Measurements from ENCODE around the gene HBB. TPM values are rescaled to one million over a fixed set of nuclear protein-coding genes. Genes with fewer than 3 reads are reported as not detected.
"Not testable (repeated sequence)": the region's sequence is repeated elsewhere in the genome, so short reads cannot be mapped to it uniquely, and the experiment has no call there.

HBB gene
- not detected in 2 replicates for total RNA-seq (2014; rRNA removed; shearing (Covaris generic))

DNA sequence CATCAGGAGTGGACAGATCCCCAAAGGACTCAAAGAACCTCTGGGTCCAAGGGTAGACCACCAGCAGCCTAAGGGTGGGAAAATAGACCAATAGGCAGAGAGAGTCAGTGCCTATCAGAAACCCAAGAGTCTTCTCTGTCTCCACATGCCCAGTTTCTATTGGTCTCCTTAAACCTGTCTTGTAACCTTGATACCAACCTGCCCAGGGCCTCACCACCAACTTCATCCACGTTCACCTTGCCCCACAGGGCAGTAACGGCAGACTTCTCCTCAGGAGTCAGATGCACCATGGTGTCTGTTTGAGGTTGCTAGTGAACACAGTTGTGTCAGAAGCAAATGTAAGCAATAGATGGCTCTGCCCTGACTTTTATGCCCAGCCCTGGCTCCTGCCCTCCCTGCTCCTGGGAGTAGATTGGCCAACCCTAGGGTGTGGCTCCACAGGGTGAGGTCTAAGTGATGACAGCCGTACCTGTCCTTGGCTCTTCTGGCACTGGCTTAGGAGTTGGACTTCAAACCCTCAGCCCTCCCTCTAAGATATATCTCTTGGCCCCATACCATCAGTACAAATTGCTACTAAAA lies at the start of gene HBB:
HBB (minus strand) TSS at position 340 of the 579 bp plus-strand sequence; CDS start at position 290, 50 bp downstream.
- DNase-seq (ENCODE audit: low read depth) = no peak

DNA sequence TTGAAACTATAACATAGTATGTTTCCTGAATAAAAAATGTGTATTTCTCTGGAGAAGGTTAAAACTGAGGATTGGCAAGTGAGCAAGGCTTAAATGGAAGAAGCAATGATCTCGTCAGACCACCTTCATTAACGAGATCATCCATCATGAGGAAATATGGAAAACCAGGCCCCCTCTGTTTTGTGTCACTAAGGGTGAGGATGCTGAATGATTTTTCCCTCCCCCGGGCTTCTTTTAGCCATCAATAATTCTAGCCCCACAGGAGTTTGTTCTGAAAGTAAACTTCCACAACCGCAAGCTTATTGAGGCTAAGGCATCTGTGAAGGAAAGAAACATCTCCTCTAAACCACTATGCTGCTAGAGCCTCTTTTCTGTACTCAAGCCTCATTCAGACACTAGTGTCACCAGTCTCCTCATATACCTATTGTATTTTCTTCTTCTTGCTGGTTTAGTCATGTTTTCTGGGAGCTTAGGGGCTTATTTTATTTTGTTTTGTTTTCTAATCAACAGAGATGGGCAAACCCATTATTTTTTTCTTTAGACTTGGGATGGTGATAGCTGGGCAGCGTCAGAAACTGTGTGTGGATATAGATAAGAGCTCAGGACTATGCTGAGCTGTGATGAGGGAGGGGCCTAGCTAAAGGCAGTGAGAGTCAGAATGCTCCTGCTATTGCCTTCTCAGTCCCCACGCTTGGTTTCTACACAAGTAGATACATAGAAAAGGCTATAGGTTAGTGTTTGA lies 48.7 kb upstream of the HBB start:
- no peak for DNase-seq (ENCODE audit: low read depth)

DNA sequence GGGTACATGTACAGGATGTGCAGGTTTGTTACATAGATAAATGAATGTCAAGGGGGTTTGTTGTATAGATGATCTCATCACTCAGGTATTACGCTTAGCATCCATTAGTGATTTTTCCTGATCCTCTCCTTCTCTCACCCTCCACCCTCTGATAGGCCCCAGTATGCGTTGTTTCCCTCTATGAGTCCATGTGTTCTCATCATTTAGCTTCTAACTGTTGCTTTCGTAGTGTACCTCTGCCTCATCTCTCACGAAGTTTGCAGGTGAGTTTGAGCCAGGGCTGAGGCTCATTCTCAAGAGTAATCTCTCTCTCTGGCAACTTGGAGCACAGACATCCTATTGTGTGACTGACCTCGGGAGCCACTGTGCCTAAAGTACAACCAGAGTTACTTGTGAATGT lies 47.5 kb upstream of the HBB start:
- no peak for DNase-seq (ENCODE audit: low read depth)

DNA sequence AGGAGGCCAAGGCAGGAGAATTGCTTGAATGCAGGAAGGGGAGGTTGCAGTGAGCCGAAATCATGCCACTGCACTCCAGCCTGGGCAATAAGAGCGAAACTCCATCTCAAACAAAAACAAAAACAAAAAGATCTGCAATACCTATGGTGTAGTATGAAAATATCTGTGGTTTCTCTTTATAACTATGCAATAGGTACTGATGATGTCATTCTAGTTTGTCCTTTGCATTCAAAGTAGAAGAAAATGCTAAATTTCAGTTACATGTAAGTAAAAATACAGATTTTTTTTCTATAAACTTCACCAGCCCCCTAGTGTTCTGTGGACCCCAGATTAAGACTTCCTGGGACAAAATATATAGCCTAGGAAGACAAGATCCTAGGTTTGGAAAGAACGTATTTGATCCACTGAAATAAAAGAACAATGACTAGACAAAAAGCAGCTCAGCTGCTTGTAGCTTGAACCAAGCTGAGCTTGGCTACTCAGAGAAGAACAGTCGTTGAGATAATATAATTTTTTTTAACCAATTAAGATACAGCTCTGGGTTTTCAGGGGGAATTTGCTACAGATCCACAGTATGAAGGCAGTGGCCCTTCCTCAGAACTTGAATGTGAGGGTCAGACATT lies 45.6 kb upstream of the HBB start:
- DNase-seq (ENCODE audit: low read depth) = no peak

DNA sequence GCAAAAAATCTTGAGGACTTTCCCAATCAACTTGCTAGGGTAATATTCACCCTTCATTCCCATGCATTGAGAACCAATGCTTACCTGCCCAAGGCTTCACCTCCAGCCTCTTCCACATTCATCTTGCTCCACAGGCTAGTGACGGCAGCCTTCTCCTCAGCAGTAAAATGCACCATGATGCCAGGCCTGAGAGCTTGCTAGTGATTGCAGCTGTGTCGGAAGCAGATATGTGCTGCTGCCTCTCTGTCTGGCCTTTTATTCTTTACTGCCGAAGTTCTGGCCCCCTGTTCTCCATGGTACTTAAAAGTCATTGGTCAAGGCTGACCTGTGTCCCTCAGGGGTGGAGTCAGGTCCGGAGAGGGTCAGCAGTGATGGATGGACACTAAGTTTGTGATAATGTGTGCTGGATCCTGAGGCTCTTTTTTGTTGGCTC lies 42.9 kb upstream of the HBB start, which contains the start of gene HBE1:
HBE1 (minus strand) TSS at position 231 of the 433 bp plus-strand sequence; CDS start at position 176, 55 bp downstream.
- DNase-seq (ENCODE audit: low read depth) = no peak

DNA sequence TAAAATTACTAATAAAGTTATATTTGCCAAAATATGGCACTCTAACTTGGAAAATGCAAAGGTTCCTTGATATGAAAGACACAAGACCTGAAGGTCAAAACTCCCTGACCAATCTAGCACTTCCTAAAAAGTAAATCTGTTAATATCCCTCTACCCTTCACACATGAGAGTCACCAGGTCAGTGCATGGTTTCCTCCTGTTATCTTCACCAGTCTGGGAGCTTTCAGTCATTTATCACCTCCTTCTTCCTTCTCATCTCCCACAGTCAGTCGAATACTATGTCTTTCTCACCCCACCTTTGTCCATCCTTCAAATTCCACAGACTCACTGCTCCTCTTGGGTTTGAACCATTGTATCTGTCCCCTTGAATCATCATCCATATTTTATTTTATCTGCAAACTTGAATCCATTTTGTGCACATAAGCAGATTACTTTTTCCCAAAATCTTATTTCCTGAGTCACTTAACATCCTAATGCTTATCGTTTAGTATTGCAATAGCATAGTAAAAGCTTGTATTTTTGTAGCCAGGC lies 40.2 kb upstream of the HBB start:
- DNase-seq (ENCODE audit: low read depth) = no peak

DNA sequence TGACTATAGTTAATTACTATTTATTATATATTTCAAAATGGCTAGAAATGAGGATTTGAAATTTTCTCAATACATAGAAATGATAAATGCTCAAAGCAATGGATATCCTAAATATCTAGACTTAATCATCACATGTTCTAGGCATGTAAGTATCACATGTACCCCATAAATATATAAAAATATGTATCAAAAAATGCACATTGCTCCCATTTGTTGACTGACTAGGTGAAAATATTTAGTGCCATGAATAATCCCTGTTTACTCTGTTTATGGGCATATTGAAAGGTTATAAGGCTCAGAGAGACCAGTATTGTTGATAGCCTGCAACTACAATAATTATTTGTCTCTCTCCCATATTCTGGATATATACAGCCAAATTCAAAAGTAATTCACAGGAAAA lies 39.7 kb upstream of the HBB start:
- no peak for DNase-seq (ENCODE audit: low read depth)

DNA sequence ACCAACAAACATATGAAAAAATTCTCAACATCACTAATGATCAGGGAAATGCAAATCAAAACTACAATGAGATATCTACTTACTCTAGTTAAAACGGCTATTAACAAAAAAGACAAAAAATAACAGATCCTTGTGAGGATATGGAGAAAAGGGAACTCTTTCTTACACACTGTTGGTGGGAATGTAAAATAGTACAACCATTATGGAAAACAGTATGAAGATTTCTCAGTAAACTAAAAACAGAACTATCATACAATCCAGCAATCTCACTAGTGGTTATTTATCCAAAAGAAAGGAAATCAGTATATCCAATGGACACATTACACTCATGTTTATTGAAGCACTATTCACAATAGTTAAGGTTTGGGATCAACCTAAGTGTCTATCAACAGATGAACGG lies 39.0 kb upstream of the HBB start:
- no peak for DNase-seq (ENCODE audit: low read depth)

DNA sequence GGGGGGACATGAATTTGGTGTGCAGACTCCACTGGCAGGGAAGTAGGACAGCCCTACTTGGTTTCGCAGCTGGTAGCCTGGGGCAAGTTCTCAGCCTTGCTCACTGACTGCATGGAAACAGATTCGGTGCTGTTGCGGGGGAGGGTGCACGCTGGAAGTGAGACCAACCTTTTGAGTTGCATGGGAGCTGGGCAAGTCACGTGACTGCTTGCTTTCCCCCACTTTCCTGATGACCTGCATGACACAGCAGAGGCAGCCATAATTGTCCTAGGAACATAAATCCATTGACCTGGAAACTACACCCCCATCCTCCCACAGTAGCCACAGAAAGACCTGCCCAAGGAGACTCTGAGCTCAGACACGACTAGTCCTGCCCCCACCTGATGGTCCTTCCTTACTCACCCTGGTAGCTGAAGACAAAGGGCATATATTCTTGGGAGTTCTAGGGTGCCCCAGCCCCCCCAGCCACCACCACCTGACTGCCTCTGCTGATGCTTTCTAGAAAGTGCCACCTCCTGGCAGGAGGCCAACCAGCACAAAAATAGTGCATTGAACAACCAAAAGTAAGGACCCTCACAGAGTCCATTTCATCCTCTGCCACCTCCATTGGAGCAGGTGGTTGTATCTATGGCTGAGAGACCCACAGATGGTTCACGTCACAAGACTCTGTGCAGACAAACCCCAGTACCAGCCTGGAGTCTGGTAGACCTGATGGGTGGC lies 31.8 kb upstream of the HBB start:
- peak; percentile 67 for DNase-seq (ENCODE audit: low read depth)

DNA sequence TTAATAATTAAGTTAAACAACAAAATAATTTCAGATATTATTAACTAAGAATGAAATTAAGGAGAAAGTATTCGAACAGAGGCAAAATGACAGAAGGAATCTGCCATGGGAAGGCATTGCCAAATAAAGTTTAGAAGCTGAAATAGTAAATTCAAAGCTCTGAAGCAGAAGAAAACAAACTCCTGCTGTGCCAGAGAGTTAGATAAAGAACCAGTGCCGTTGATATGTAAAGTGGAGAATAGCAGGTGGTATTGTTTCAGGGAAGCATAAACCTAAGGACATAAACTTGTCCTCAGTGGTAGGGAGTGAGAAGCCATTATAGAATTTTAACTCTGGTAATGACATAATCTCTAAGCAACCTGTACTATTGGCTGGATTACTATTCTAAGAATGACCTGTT lies 30.4 kb upstream of the HBB start:
- DNase-seq (ENCODE audit: low read depth) = no peak

DNA sequence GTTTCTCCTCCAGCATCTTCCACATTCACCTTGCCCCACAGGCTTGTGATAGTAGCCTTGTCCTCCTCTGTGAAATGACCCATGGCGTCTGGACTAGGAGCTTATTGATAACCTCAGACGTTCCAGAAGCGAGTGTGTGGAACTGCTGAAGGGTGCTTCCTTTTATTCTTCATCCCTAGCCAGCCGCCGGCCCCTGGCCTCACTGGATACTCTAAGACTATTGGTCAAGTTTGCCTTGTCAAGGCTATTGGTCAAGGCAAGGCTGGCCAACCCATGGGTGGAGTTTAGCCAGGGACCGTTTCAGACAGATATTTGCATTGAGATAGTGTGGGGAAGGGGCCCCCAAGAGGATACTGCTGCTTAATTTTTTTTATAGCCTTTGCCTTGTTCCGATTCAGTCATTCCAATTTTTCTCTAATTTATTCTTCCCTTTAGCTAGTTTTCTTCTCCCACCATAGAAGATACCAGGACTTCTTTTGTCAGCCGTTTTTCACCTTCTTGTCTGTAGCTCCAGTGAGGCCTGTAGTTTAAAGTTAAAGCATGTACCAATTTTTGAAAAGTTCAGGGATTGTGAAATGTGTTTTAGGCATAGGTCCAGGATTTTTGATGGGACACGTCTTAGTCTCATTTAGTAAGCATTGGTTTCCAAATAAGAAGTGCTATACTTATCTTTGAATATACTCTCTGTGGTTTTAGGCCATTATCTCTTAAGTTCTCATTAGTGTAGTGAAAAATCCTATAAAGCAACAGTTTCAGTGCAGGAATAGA lies 28.0 kb upstream of the HBB start, which contains the start of gene HBG2:
HBG2 (minus strand) TSS at position 136 of the 768 bp plus-strand sequence; CDS start at position 83, 53 bp downstream.
- not testable (repeated sequence) for DNase-seq (ENCODE audit: low read depth)

DNA sequence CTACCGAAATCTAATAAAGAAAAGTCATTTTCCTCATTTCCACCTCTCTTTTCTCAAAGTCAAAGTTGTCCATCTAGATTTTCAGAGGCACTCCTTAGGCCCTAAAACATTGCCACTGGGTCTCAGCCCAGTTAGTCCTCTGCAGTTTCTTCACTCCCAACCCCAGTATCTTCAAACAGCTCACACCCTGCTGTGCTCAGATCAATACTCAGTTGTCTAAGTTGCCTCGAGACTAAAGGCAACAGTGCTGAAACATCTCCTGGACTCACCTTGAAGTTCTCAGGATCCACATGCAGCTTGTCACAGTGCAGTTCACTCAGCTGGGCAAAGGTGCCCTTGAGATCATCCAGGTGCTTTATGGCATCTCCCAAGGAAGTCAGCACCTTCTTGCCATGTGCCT lies 27.2 kb upstream of the HBB start:
- DNase-seq (ENCODE audit: low read depth) = not testable (repeated sequence)

DNA sequence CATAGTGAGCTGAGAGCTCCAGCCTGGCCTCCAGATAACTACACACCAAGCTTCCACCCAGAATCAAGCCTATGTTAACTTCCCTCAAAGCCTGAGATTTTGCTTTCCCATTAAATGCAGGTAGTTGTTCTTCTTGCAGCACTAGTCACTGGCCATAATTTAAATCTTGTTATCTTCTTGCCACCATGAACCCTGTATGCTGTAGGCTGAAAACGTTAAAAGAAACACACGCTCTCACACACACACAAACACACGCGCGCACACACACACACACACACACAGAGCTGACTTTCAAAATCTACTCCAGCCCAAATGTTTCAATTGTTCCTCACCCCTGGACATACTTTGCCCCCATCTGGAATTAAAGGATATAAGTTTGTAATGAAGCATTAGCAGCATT lies 26.6 kb upstream of the HBB start:
- not testable (repeated sequence) for DNase-seq (ENCODE audit: low read depth)

DNA sequence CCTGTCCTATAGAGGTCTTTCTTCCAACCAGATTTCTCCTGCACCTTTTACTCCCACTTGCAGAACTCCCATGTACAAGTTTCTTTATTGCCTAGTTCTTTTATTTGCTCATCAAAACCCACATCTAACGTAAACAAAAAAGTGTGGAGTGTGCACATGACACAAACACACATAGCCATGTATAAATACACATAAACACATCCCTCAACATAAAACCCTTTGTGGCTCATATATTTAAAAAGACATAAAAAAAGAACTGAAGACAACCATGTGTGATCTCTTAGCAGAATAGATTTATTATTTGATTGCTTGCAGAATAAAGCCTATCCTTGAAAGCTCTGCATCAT lies 26.0 kb upstream of the HBB start:
- DNase-seq (ENCODE audit: low read depth) = no peak

DNA sequence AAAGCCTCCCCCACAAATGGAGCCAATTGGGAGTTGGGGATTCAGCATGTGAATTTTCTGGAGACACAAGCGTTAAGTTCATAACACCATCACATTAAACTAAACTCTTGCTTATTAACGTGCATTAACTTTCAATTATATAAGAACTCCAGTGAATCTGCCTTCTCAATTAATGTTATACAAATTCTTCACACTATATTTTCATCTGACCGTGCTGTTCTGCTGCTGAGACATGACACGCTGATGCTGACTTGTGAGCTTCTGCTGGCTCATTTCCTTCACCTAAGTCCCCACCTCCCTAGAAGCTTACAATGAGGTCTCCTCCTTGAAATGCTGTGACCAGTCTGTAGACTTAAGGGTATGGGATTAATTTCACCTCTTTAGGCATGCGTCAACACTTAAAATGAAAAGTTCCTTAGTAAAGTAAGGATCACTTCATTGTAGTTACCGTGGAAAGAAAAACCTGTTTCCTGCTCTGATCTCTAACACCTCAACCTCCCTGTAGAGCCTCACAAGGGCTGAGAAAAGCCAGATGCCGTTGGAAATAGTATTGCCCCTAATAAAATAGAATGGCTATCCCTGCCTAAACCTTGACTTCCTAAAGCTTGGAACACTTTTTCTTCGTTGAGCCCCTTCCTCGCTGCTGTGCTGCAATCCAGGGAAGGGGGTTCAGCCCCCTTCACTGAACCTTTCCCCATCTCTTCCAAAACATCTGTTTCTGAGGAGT lies 25.5 kb upstream of the HBB start:
- DNase-seq (ENCODE audit: low read depth) = no peak

DNA sequence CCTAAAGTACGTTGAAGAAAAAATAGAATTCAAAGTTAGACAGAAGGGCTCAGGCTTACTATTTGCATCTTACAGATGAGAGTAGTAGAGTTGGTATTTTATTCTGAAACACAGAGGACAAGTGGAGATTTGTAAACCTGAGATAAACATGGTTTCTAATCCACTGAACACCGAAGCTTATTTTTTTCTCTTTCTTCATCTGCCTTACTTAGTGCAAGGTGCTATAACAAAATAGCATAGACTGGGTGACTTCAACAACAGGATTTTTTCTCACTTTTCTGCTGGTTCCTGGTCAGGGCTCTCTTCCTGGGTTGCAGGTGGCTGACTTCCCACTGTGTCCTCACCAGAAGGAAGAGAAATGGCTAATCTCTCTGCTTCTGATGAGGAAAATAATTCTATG lies 24.9 kb upstream of the HBB start:
- DNase-seq (ENCODE audit: low read depth) = no peak

DNA sequence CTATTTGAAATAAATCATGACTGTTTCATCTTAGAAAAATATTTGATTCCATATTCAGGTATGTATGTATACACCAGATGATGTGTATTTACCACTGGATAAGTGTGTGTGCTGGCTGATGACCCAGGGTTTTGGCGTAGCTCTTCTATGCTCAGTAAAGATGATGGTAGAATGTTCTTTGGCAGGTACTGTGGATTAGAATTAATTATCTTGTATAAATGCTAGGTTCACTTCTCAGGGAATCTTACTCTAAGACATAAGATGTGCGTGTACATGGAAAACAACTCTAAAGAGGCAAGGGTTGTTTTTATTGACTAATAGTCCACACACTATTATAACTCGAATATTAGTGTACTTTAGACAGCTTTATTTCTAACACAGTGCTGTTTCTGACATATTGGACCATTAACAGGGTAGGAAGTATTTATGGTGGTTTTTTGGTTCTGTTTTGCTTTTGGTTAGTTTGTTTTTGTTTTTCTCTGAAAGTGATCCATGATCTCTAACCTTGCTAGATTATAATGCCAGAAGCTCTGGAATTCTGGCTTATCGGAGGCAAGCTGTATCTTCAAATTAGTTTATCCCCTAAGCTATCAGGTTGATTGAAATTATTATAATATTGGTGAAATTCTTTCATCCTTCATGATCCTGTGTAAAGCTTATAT lies 23.8 kb upstream of the HBB start:
- DNase-seq (ENCODE audit: low read depth) = no peak

DNA sequence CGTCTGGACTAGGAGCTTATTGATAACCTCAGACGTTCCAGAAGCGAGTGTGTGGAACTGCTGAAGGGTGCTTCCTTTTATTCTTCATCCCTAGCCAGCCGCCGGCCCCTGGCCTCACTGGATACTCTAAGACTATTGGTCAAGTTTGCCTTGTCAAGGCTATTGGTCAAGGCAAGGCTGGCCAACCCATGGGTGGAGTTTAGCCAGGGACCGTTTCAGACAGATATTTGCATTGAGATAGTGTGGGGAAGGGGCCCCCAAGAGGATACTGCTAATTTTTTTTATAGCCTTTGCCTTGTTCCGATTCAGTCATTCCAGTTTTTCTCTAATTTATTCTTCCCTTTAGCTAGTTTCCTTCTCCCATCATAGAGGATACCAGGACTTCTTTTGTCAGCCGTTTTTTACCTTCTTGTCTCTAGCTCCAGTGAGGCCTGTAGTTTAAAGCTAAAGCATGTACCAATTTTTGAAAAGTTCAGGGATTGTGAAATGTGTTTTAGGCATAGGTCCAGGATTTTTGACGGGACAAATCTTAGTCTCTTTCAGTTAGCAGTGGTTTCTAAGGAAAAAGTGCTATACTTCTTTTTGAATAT lies 23.0 kb upstream of the HBB start, which contains the start of gene HBG1:
HBG1 (minus strand) TSS at position 51 of the 590 bp plus-strand sequence. CDS start 53 bp downstream, outside the sequence.
- DNase-seq (ENCODE audit: low read depth) = not testable (repeated sequence)

DNA sequence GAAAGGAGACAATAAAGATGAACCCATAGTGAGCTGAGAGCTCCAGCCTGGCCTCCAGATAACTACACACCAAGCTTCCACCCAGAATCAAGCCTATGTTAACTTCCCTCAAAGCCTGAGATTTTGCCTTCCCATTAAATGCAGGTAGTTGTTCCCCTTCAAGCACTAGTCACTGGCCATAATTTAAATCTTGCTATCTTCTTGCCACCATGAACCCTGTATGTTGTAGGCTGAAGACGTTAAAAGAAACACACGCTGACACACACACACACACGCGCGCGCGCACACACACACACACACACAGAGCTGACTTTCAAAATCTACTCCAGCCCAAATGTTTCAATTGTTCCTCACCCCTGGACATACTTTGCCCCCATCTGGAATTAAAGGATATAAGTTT lies 21.6 kb upstream of the HBB start:
- not testable (repeated sequence) for DNase-seq (ENCODE audit: low read depth)
